AG04449 (cell line): Measurements from ENCODE around the gene SH3GL1.

Experiments
- CTCF ChIA-PET: fragments of 350-600 bp; formaldehyde crosslinking; extraction: SDS; loops from one replicate; lab custom pipeline; 2021; ENCODE audit warnings: antibody characterized with exemption; lab: Yijun Ruan, JAX
- POLR2A ChIA-PET: fragments of 400-600, 350-600 bp; formaldehyde crosslinking; extraction: SDS; loops from one replicate; lab custom pipeline; 2020; ENCODE audit warnings: antibody characterized with exemption, inconsistent platforms; lab: Yijun Ruan, JAX
- DNase-seq: peaks from one replicate; pipeline ENCODE4 v3.0.0-alpha.2; 2010; ENCODE audit warnings: low read depth, low spot score
- H3K4me3 ChIP-seq: 2 replicates; pipeline ENCODE4 v1.5.1; 2011; ENCODE audit warnings: low read depth, mild to moderate bottlenecking, control low read depth, low read length
- CTCF ChIP-seq: IDR thresholded peaks from one replicate; pipeline ENCODE4 v1.5.1; 2011; ENCODE audit warnings: mild to moderate bottlenecking, moderate library complexity, low read length, control low read depth, inconsistent platforms; ENCODE audit not compliant: insufficient read depth; ENCODE audit errors: missing control alignments

SH3GL1 gene

GRCh38 chr19:4428326-4428975 lies 28.1 kb upstream of the SH3GL1 start:
- ChIA-PET CTCF (interaction anchor here (3.0 kb wide), 1 partner anchor 28 kb away, joined by 10 read pairs; the partner anchor contains the start of gene SH3GL1), POLR2A (no interaction called here)
- no peak overlapping the region for H3K4me3 ChIP-seq
- no peak for TF ChIP-seq CTCF
- DNase-seq: no peak

GRCh38 chr19:4425537-4425936 lies 25.2 kb upstream of the SH3GL1 start:
- DNase-seq: peak; percentile 40
- H3K4me3 ChIP-seq: no peak overlapping the region
- TF ChIP-seq CTCF: no peak
- ChIA-PET POLR2A (no interaction called here), CTCF (interaction anchor here (1.3 kb wide), 1 partner anchor 25 kb away, joined by 6 read pairs; no protein-coding TSS in a partner anchor)

GRCh38 chr19:4423416-4424126 lies 23.2 kb upstream of the SH3GL1 start:
- no peak for DNase-seq
- POLR2A ChIA-PET: no interaction called here
- CTCF ChIA-PET: interaction anchor here (1.5 to 16.1 kb wide), 2 partner anchors 10 to 22 kb away, joined by 4 to 123 read pairs; partner anchors contain the start of genes CHAF1A and SH3GL1
- no peak overlapping the region for H3K4me3 ChIP-seq
- no peak for TF ChIP-seq CTCF

GRCh38 chr19:4416268-4416667 lies 15.9 kb upstream of the SH3GL1 start:
- ChIA-PET CTCF (interaction anchor here (1.7 to 16.1 kb wide), 2 partner anchors 12 to 15 kb away, joined by 6 to 123 read pairs; partner anchors contain the start of genes CHAF1A and SH3GL1), POLR2A (no interaction called here)
- TF ChIP-seq CTCF: no peak

GRCh38 chr19:4415352-4415751 lies 15.0 kb upstream of the SH3GL1 start:
- no peak overlapping the region for H3K4me3 ChIP-seq
- no peak for TF ChIP-seq CTCF
- DNase-seq: no peak
- ChIA-PET POLR2A (no interaction called here), CTCF (interaction anchor here (16.1 kb wide), 1 partner anchor 14 kb away, joined by 123 read pairs; the partner anchor contains the start of genes CHAF1A and SH3GL1)

More at GRCh38 chr19:4416268-4416667, 15.9 kb upstream of the SH3GL1 start:
- no peak overlapping the region for H3K4me3 ChIP-seq
- no peak for DNase-seq

GRCh38 chr19:4414800-4415321 lies 14.5 kb upstream of the SH3GL1 start:
- POLR2A ChIA-PET: no interaction called here
- CTCF ChIA-PET: interaction anchor here (1.8 to 16.1 kb wide), 2 partner anchors 8 to 13 kb away, joined by 4 to 123 read pairs; partner anchors contain the start of genes CHAF1A and SH3GL1
- no peak for DNase-seq

More at GRCh38 chr19:4414800-4415321, 14.5 kb upstream of the SH3GL1 start:
- H3K4me3 ChIP-seq: no peak overlapping the region
- TF ChIP-seq CTCF: no peak
